Adrenal gland (tissue), 12 donors: ENCODE data around the gene DBNL. TPM values are rescaled to one million over a fixed set of nuclear protein-coding genes. Genes with fewer than 3 reads are reported as not detected.

Experiments used
- DNase-seq, 7 donors: peaks; one replicate each; pipeline ENCODE4 v3.0.0-alpha.2; 2019 to 2020
- H3K27ac ChIP-seq, 5 donors: fragments of 200-600 bp; sonication (generic) in 4 of 5; 1 replicate in 3 of 5; 2 replicates in 2 of 5; pipeline versions ENCODE4 v1.5.1 to v1.8.0; 2016 to 2020; ENCODE audit warnings: mild to moderate bottlenecking in 1 of 5
- H3K27me3 ChIP-seq: fragments of 200-600 bp; 2 replicates; pipeline ENCODE4 v1.8.0; 2021
- H3K36me3 ChIP-seq, 2 donors: fragments of 200-600 bp; replicated peaks in 1 of 2; 1 replicate in 1 of 2; 2 replicates in 1 of 2; pipeline versions ENCODE4 v1.5.1 to v1.8.0; 2018 to 2022
- H3K4me1 ChIP-seq, 2 donors: fragments of 200-600 bp; replicated peaks in 1 of 2; 1 replicate in 1 of 2; 2 replicates in 1 of 2; pipeline versions ENCODE4 v1.5.1 to v1.8.0; 2018 to 2021
- H3K4me3 ChIP-seq, 4 donors: fragments of 200-600 bp; sonication (generic) in 3 of 4; one replicate each; pipeline ENCODE4 v1.5.1; 2016 to 2018
- H3K9me3 ChIP-seq, 3 donors: fragments of 200-600 bp; sonication (generic) in 1 of 3; replicated peaks in 1 of 3; 1 replicate in 2 of 3; 2 replicates in 1 of 3; pipeline versions ENCODE4 v1.5.1 to v1.8.0; 2016 to 2021
- POLR2A ChIP-seq, 2 donors: fragments of 450-650 bp; IDR thresholded peaks; one replicate each; pipeline ENCODE4 v1.6.1; 2017; ENCODE audit warnings: antibody characterized with exemption in 2 of 2, mild to moderate bottlenecking in 2 of 2, moderate library complexity in 1 of 2
- WGBS, 4 donors: extraction: QIAGEN DNeasy Blood & Tissue Kit in 2 of 4; methylation state at CpG; one replicate each; pipeline versions ENCODE4 v1.1.5 to v1.1.7; 2013 to 2017; 5-methylcytosine and 5-hydroxymethylcytosine counted together
- intact Hi-C, 2 donors: fragments of 100-400 bp; cut with DNase I; formaldehyde crosslinking; loops; one replicate each; pipeline versions ENCODE4 v1.14.1 to v1.15.0; 2022 to 2023
- polyA plus RNA-seq, 3 donors: library from polyadenylated mRNA; stranded (reverse); fragments of 200-250 nt in 2 of 3; fragments of 350-450 nt in 1 of 3; fragmentation: Illumina TruSeq in 1 of 3; extraction: RNeasy Lipid Tissue Mini Kit (QIAGEN cat#74804) in 1 of 3; gene quantifications; one replicate each; pipeline ENCODE4 v1.2.3, GENCODE V29; 2013 to 2014
- total RNA-seq, 9 donors: library from RNA; depleted of rRNA in 4 of 9; stranded (reverse); fragments of >200 nt in 4 of 9; fragments of 120-200 nt in 1 of 9; fragmentation: NEBNext Ultra II Directional in 1 of 9; extraction: Animal tissue kit (Norgen Biotek cat#: 25700) in 1 of 9; gene quantifications; one replicate each; pipeline versions ENCODE4 v1.1.0 to v1.2.4, GENCODE V29; 2013 to 2023
- TF ChIP-seq, protein P1 (sequence below), 6 experiments: fragments of 450-650 bp in 4 of 6; fragments of 200-600 bp in 2 of 6; sonication (generic) in 1 of 6; IDR thresholded peaks; 1 replicate in 5 of 6; 2 replicates in 1 of 6; pipeline versions ENCODE4 v1.5.1 to v1.8.0; 2016 to 2021; ENCODE audit warnings: antibody characterized with exemption in 6 of 6, mild to moderate bottlenecking in 2 of 6, moderate library complexity in 1 of 6
- donor health status: healthy with polysubstance abuse.
- donor health status: Bipolar disorder and iron deficiency.
- donor health status: DM: yes; HTN: yes; CAD: no.
- donor health status: DM: no; HTN: no; CAD: no.
- donor health status: DM: no; HTN: no; CAD: no.
- donor health status: DM: yes; HTN: yes; CAD: no.

The DBNL gene
- total and polyA plus RNA-seq, 12 donors, result 46.2 to 145 (median 77.7) TPM

DNA sequence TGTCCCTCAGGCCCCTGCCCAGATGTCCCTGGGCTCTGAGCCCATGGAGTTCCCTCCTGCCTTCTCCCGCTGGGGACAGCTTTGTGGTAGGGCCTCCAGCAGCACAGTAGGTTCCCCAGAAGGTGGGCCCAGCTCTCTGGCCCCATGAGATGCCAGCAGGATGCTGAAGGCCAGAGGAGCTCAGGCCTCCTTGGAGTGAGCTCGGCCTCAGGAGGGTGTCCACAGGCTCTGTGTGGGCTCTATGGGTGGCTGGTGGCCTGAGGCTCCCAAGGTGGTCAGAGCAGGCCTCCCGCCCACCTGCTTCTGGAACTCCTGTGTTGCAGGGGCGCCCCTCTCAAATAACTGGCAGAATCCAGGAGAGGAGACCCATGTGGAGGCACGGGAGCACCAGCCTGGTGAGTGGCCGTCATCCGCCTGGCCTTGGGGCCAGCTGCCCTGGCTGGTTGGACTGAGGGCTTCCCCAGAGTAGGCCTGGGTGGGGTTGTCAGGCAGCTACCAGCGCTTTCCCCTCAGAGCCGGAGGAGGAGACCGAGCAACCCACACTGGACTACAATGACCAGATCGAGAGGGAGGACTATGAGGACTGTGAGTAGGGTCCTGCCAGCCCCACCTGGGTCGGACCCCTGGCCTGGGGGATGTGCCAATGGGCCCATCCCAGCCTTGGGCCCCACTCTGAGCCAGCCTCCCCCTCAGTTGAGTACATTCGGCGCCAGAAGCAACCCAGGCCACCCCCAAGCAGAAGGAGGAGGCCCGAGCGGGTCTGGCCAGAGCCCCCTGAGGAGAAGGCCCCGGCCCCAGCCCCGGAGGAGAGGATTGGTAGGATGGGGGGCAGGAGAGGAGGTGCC is 62.8 kb downstream of the DBNL start:
- H3K9me3 ChIP-seq, result no peaks in the 10 kb centered on the region
- H3K4me3 ChIP-seq, result peak overlapping the region in 1 of 4 donors; percentile 15
- DNase-seq, result no peak
- H3K27ac ChIP-seq, result peak overlapping the region in 1 of 5 donors; percentile 55
- TF ChIP-seq, protein P1, sequence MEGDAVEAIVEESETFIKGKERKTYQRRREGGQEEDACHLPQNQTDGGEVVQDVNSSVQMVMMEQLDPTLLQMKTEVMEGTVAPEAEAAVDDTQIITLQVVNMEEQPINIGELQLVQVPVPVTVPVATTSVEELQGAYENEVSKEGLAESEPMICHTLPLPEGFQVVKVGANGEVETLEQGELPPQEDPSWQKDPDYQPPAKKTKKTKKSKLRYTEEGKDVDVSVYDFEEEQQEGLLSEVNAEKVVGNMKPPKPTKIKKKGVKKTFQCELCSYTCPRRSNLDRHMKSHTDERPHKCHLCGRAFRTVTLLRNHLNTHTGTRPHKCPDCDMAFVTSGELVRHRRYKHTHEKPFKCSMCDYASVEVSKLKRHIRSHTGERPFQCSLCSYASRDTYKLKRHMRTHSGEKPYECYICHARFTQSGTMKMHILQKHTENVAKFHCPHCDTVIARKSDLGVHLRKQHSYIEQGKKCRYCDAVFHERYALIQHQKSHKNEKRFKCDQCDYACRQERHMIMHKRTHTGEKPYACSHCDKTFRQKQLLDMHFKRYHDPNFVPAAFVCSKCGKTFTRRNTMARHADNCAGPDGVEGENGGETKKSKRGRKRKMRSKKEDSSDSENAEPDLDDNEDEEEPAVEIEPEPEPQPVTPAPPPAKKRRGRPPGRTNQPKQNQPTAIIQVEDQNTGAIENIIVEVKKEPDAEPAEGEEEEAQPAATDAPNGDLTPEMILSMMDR (IDR thresholded peaks at IDR 0.05), result no peak
- no peak for TF ChIP-seq POLR2A (IDR thresholded peaks at IDR 0.05)
- H3K4me1 ChIP-seq, result no peaks in the 10 kb centered on the region
- 83 to 92% (median 90%) methylated on average over 7 to 18 of the region's 18 CpGs for WGBS, 4 donors
- H3K36me3 ChIP-seq, result peaks cover 0 to 4% of the 10 kb centered on the region in 2 donors
- H3K27me3 ChIP-seq, result no peaks in the 10 kb centered on the region
- intact Hi-C loops, result no loop called here

DNA sequence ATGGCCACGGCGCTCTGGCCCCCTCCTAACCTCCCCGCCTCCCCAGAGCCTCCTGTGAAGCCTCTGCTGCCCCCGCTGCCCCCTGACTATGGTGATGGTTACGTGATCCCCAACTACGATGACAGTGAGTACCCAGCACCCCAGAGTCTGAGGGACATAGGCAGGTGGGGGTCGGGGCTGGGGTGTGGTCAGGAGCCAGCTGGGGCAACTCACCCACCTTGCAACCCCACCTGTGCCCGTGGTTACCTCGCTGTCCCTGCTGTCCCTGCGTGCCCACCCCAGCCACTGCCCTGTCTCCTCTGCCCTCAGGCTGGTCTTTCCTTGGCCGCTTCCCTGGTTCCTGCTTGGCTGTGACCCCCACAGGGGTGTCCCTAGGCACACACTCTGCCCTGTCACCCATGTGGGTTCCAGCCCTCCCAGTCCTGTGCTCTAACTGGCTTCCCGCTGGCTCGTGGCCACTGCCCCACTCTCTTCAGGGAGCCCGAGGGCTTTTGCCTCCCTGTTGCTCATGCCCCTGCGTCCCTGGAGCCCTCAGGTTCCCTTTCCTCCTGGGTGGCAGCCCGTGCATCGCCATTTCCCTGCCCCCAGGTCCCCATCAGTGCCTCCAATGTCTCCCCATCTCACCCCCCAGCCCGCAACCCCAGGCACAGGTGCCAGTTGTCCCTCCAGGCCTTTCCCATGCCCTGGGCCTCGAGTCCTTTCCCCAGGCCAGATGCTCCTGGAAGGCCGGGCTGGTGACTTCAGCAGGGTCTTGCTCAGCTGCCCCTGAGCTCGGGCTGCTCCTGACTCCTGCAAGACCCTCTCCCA is 63.7 kb downstream of the DBNL start:
- intact Hi-C loops, result no loop called here
- H3K4me3 ChIP-seq, result no peak overlapping the region
- DNase-seq, result no peak
- peak overlapping the region in 1 of 5 donors; percentile 55 for H3K27ac ChIP-seq
- no peaks in the 10 kb centered on the region for H3K4me1 ChIP-seq
- H3K27me3 ChIP-seq, result no peaks in the 10 kb centered on the region
- no peaks in the 10 kb centered on the region for H3K9me3 ChIP-seq
- WGBS, 4 donors, result 78 to 91% (median 87%) methylated on average over 8 to 21 of the region's 21 CpGs
- no peak for TF ChIP-seq POLR2A (IDR thresholded peaks at IDR 0.05)
- TF ChIP-seq, protein P1 (IDR thresholded peaks at IDR 0.05), result no peak
- peaks cover 0 to 7% of the 10 kb centered on the region in 2 donors for H3K36me3 ChIP-seq

DNA sequence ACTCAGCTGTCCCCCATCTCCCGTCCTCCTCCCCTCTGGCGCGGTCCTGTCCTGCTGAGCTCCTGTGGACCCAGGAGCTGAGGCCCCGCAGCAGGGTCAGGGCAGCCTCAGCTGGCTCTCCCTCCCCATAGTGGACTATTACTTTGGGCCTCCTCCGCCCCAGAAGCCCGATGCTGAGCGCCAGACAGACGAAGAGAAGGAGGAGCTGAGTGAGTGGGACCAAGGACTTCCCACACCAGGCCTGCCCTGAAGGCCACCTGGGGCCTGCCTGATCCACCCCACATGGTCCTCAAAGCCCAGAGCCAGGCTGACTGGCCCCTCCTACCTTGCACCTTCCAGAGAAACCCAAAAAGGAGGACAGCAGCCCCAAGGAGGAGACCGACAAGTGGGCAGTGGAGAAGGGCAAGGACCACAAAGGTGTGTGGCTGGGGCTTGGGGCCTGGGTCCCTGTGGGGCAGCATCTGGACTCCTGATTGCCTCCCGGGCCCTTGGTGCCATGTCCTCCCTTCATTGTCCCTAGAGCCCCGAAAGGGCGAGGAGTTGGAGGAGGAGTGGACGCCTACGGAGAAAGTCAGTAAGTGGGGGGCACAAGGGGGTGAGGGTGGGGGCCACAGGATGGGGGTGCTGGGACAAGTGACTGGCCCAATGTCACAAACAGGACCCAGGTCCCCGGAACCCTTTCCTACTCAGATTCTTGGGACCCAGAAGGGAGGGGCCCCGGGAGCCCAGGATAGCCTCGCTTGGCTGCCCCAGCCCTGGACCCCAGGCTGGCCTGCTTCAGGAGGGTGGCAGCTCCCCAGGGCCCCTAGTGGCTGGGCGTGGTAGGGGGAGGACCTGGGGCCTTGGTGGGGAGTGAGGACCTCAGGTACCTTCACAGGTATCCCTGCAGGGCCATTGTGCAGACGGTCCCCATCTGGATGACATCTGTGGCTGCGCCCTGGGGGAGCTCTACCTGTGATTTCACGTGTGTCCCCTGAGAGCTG is 64.6 kb downstream of the DBNL start:
- H3K4me3 ChIP-seq, result no peak overlapping the region
- no peaks in the 10 kb centered on the region for H3K9me3 ChIP-seq
- no peak for DNase-seq
- 80 to 93% (median 83%) methylated on average over 8 to 21 of the region's 21 CpGs for WGBS, 4 donors
- H3K27me3 ChIP-seq, result no peaks in the 10 kb centered on the region
- no peak overlapping the region for H3K27ac ChIP-seq
- intact Hi-C loops, result no loop called here
- no peak for TF ChIP-seq POLR2A (IDR thresholded peaks at IDR 0.05)
- TF ChIP-seq, protein P1 (IDR thresholded peaks at IDR 0.05), result peak in 1 of 6 experiments; percentile 2
- H3K4me1 ChIP-seq, result no peaks in the 10 kb centered on the region
- peaks cover 0 to 7% of the 10 kb centered on the region in 2 donors for H3K36me3 ChIP-seq
